Ishikawa (cell line): ENCODE measurements around the gene TANK.

Experiments
- CEBPB ChIP-seq: IDR thresholded peaks from 2 replicates; pipeline ENCODE4 v1.6.1; 2012
- CREB1 ChIP-seq: IDR thresholded peaks from 2 replicates; pipeline ENCODE4 v1.6.1; 2012; ENCODE audit warnings: low read depth
- EGR1 ChIP-seq: IDR thresholded peaks from 2 replicates; pipeline ENCODE4 v1.6.1; 2012
- EP300 ChIP-seq: IDR thresholded peaks from 2 replicates; pipeline ENCODE4 v1.6.1; 2012; ENCODE audit warnings: borderline replicate concordance
- FOXM1 ChIP-seq: IDR thresholded peaks from 2 replicates; pipeline ENCODE4 v1.6.1; 2012; ENCODE audit warnings: low read depth, borderline replicate concordance
- NFIC ChIP-seq: IDR thresholded peaks from 2 replicates; pipeline ENCODE4 v1.6.1; 2012
- RAD21 ChIP-seq: IDR thresholded peaks from 2 replicates; pipeline ENCODE4 v1.6.1; 2012; ENCODE audit warnings: low read depth
- TAF1 ChIP-seq: IDR thresholded peaks from 2 replicates; pipeline ENCODE4 v1.6.1; 2012; ENCODE audit warnings: low read depth, mild to moderate bottlenecking
- TCF12 ChIP-seq: IDR thresholded peaks from 2 replicates; pipeline ENCODE4 v1.6.1; 2012; ENCODE audit warnings: low read depth
- TEAD4 ChIP-seq: IDR thresholded peaks from 2 replicates; pipeline ENCODE4 v1.6.1; 2012
- YY1 ChIP-seq: IDR thresholded peaks from 2 replicates; pipeline ENCODE4 v1.6.1; 2012; ENCODE audit warnings: low read depth
- ZBTB7A ChIP-seq: IDR thresholded peaks from 2 replicates; pipeline ENCODE4 v1.6.1; 2012; ENCODE audit warnings: low read depth
- TF ChIP-seq, protein P1 (sequence below): IDR thresholded peaks from 2 replicates; pipeline ENCODE4 v1.6.1; 2012
- TF ChIP-seq, protein P2 (sequence below): IDR thresholded peaks from 2 replicates; pipeline ENCODE4 v1.6.1; 2012
- TF ChIP-seq, protein P3 (sequence below): IDR thresholded peaks from 2 replicates; pipeline ENCODE4 v1.6.1; 2012; ENCODE audit warnings: low read depth, mild to moderate bottlenecking

TANK gene

DNA sequence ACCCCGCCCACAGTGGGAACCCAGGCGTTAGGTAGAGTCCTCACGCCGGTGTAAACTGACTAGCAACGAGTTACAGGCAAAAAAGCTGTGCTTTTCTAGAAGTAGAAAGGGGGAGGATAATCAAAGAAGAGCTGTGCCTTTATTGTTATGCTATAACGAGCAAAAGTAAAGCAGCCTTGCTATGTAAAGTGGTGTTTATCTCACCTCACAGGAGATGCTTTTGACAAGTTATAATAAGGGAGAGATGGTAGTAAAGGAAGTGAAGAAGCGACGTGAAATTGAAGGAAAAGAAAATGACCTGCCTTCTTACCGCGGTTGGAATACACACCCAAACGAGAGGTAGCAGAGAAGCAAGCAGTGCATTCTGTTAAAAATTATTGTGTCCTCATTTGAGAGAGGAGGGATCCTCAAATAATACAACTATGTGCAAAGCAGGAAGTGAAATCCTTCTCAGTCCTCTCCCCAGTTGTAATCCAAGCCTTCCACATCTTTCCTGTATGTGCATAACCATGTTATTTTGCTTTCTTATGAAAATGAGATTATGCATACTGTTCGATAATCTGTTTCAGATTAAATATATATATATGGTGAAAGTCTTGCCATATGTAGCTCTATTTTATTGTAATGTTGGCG lies 962 bp downstream of the TANK start:
- no peak for TF ChIP-seq TCF12
- 0 out of 2 replicates have a peak, but pooled peaks have one; percentile 0 for TF ChIP-seq RAD21

DNA sequence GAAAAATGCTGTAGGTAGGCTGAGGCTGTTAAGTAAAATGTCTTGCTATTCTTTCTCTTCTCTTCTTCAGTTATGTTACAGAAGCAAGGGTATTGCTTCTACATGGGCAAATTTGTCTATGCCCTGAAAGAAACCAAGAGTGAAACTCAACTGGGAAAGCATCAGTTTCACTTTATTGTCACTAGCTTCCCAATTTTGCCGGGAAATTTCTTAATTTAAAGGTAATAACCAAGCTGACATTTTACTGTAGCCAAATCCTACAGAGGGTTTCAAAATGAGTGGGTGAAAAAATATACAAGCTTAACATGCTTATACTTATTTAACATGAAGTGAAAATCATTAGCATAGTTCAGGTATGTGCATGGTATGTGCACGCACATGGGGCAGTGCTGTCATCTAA lies 3.2 kb downstream of the TANK start:
- no peak for TF ChIP-seq RAD21
- no peak for TF ChIP-seq EP300
- no peak for TF ChIP-seq TCF12
- no peak for TF ChIP-seq ZBTB7A
- no peak for TF ChIP-seq FOXM1
- TF ChIP-seq EGR1, result no peak
- TF ChIP-seq CREB1, result no peak
- TF ChIP-seq, protein P1, sequence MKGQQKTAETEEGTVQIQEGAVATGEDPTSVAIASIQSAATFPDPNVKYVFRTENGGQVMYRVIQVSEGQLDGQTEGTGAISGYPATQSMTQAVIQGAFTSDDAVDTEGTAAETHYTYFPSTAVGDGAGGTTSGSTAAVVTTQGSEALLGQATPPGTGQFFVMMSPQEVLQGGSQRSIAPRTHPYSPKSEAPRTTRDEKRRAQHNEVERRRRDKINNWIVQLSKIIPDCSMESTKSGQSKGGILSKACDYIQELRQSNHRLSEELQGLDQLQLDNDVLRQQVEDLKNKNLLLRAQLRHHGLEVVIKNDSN, result no peak
- TF ChIP-seq TEAD4, result no peak
- TF ChIP-seq, protein P2, sequence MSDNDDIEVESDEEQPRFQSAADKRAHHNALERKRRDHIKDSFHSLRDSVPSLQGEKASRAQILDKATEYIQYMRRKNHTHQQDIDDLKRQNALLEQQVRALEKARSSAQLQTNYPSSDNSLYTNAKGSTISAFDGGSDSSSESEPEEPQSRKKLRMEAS, result no peak
- TF ChIP-seq, protein P3, sequence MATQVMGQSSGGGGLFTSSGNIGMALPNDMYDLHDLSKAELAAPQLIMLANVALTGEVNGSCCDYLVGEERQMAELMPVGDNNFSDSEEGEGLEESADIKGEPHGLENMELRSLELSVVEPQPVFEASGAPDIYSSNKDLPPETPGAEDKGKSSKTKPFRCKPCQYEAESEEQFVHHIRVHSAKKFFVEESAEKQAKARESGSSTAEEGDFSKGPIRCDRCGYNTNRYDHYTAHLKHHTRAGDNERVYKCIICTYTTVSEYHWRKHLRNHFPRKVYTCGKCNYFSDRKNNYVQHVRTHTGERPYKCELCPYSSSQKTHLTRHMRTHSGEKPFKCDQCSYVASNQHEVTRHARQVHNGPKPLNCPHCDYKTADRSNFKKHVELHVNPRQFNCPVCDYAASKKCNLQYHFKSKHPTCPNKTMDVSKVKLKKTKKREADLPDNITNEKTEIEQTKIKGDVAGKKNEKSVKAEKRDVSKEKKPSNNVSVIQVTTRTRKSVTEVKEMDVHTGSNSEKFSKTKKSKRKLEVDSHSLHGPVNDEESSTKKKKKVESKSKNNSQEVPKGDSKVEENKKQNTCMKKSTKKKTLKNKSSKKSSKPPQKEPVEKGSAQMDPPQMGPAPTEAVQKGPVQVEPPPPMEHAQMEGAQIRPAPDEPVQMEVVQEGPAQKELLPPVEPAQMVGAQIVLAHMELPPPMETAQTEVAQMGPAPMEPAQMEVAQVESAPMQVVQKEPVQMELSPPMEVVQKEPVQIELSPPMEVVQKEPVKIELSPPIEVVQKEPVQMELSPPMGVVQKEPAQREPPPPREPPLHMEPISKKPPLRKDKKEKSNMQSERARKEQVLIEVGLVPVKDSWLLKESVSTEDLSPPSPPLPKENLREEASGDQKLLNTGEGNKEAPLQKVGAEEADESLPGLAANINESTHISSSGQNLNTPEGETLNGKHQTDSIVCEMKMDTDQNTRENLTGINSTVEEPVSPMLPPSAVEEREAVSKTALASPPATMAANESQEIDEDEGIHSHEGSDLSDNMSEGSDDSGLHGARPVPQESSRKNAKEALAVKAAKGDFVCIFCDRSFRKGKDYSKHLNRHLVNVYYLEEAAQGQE, result no peak
- no peak for TF ChIP-seq CEBPB
- TF ChIP-seq TAF1, result no peak
- TF ChIP-seq NFIC, result no peak
- TF ChIP-seq YY1, result no peak

DNA sequence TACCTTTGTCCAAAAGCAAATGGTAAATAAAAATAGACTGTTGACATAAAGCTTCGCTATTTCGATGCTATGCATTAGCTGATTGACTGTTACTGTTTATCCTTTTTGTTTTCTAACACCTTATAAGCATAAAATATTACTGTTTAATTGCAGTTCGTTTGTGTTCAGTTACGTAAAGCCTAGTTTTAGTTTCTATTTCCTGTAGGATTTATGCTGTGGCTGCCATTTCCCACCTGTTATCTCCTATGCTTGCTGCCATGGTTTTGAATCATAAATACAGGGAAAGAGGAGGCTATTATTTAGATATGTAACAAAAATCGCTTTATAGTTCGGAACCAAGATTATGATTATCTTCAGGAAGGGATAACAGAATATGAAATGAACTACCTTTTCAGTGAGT lies 3.9 kb downstream of the TANK start:
- TF ChIP-seq CREB1, result no peak
- no peak for TF ChIP-seq EP300

DNA sequence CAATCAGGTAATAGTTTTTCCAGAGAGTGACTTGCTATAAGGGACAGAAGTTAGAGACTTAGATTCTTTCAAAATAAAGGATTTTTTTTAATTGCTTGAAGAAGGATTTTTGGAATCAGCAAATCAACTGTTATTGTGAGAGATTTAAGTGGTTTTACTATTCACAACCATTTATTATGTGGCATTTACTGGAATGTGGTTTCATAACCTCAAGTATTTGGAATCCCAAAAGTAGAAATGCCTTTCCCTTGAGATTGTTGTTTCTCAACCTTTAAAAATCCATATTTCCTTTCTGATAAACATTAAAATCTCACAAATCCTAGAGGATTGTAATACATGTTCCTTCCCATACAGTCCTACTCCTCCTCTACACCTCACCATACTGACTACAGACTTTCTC lies 5.0 kb downstream of the TANK start:
- TF ChIP-seq, protein P1, result no peak
- TF ChIP-seq RAD21 (no peak), EGR1 (no peak), ZBTB7A (no peak), EP300 (no peak), CREB1 (no peak), YY1 (no peak), TEAD4 (no peak), NFIC (no peak), TCF12 (no peak), FOXM1 (no peak), TAF1 (no peak)
- TF ChIP-seq, protein P2, result no peak
- TF ChIP-seq, protein P3, result no peak

DNA sequence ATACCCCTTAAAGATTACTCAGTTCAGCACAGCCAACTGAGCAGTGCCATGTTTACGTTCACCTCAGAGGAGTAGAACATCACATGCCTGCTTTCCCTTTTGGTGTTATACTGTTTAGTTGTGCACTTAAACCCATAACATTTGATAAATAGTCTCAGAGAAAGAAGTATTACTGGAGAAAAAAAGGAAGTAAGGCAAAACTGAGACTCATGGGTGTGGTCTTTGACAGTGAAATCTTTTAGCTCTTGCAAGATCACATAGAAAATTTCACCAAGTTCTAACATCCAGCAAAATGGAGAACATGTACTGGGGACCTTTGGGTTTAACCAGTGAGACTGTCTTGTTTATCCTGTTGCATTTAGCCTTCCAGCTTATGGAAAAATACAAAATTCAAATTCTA lies 5.6 kb downstream of the TANK start:
- TF ChIP-seq FOXM1, result no peak
- no peak for TF ChIP-seq NFIC
- no peak for TF ChIP-seq TEAD4

DNA sequence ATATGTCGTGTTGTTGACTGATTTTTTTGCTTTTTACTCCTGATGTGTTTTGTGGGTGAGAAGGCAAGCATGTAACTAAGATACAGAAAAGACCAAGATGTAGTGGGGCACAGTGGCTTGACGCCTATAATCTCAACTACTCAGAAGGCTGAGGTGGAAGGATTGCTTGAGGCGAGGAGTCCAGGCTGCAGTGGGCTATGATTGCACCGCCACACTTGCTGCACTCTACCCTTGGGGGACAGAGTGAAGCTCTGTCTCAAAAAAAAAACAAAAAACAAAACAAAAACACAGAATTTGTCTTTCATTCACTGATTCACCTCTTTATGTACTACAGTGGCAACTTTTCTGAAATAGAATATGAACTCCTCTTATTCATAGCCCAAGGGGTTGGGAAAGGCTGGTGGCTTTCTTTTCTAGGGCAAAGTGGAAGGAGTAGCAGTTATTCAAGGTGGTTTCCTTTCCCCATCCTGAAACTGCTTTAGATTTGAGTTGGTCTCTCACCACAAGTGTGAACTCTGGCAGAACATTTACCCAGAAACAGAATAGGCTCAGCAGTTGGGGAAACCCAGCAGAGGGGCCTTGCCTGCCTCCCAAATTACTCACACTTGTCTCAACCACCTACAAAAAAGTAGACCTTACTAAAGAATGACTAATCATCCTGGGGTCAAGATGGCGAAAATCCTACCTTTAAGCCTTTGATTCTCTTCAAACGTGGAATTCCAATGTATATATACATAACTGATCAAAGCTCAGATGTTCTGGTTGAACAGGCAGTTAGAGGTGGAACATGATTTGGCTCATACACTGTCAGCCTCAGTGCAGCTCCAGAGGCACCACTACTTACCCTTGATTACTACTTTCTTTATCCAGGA lies 6.5 kb downstream of the TANK start:
- no peak for TF ChIP-seq CEBPB
- no peak for TF ChIP-seq ZBTB7A
- no peak for TF ChIP-seq NFIC
- TF ChIP-seq, protein P1, result no peak
- TF ChIP-seq CREB1, result no peak
- no peak for TF ChIP-seq RAD21
- TF ChIP-seq TAF1, result no peak
- TF ChIP-seq EP300, result no peak
- TF ChIP-seq, protein P3, result no peak
- no peak for TF ChIP-seq FOXM1
- TF ChIP-seq TCF12, result no peak
